SJCRH30 (cell line): ENCODE data around the gene CLPSL2. TPM values are rescaled to one million over a fixed set of nuclear protein-coding genes. Genes with fewer than 3 reads are reported as not detected.
A peak's percentile ranks its signal among the peaks of the same experiment; 100 is the strongest.

ENCODE experiments used
- DNase-seq, 2 experiments: peaks; one replicate each; pipeline ENCODE4 v3.0.0-alpha.2; 2015 to 2020
- H3K27ac ChIP-seq: fragments of 250-450 bp; sonication (Bioruptor Pico); 2 replicates; pipeline ENCODE4 v1.5.1; 2020; ENCODE audit warnings: mild to moderate bottlenecking, moderate library complexity
- H3K27me3 ChIP-seq: fragments of 250-450 bp; sonication (Bioruptor Pico); 2 replicates; pipeline ENCODE4 v1.5.1; 2020; ENCODE audit warnings: mild to moderate bottlenecking, moderate library complexity
- H3K36me3 ChIP-seq: fragments of 250-450 bp; sonication (Bioruptor Pico); 2 replicates; pipeline ENCODE4 v1.5.1; 2020; ENCODE audit warnings: mild to moderate bottlenecking, moderate library complexity
- H3K4me1 ChIP-seq: fragments of 250-450 bp; sonication (Bioruptor Pico); 2 replicates; pipeline ENCODE4 v1.5.1; 2020; ENCODE audit warnings: mild to moderate bottlenecking, moderate library complexity
- H3K4me3 ChIP-seq: fragments of 250-450 bp; sonication (Bioruptor Pico); 2 replicates; pipeline ENCODE4 v1.5.1; 2020; ENCODE audit warnings: mild to moderate bottlenecking, moderate library complexity
- H3K9me3 ChIP-seq: fragments of 250-450 bp; sonication (Bioruptor Pico); replicated peaks from 2 replicates; pipeline ENCODE4 v1.5.1; 2020; ENCODE audit warnings: mild to moderate bottlenecking, moderate library complexity
- total RNA-seq: library from RNA; depleted of rRNA; stranded (reverse); fragments of >200 nt; shearing (Covaris generic); gene quantifications from 2 replicates; pipeline ENCODE4 v1.2.3, GENCODE V29; 2014

Gene CLPSL2
- total RNA-seq, 1 experiment from 2014 or later, result not detected

GRCh38 chr6:35736982-35737412 is 39.4 kb upstream of the CLPSL2 start, which contains the start of gene ARMC12:
Gene ARMC12 (plus strand): TSS chr6:35737032. CDS start chr6:35737109, 77 bp downstream.
- H3K9me3 ChIP-seq, result no peaks in the 10 kb centered on the region
- peaks cover 9% of the 10 kb centered on the region for H3K4me1 ChIP-seq
- DNase-seq, result no peak
- no peak within 1 kb of the TSS for H3K27ac ChIP-seq
- peaks cover 3% of the 10 kb centered on the region; the same call in 1 of the 2 replicates for H3K27me3 ChIP-seq
- H3K36me3 ChIP-seq, result no peaks in the 10 kb centered on the region
- no peak within 1 kb of the TSS for H3K4me3 ChIP-seq

DNA sequence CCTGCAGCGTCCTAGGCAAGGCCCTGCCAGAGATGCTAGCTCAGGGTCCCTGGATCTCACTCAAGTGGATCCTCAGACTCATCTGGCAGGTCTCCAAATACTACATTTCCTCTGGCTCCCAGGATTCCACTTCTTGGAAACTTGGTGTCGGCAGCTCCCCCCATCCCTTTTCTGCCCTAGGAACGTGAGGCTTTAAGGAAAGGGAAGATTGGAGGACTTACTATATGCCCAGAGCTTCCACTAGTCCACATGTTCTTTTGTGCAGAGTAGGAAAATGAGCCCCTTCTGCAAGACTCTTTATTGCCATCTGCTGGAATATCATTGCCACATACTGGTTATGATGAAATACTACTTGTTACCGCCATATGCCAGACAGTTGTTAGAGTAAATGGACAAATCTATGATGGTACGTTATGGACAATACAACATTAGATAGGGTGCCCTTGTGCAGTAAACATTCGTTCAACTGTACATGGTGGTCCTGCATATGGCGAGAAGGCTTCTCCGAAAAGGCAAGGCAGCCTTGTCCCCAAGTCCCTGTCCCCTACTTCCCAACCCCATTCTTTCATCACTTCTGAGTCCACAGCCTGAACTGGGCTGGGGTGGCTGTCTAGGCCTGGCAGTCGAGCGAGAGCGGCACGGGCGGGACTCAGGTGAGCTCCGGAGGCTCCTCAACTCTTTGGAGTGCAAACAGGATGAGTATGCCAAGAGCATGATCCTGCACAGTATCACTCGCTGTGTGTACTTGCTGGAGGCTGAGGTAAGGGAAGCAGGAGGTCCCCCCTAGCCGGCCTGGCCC is 38.8 kb upstream of the CLPSL2 start:
- Histone ChIP-seq H3K36me3 (no peaks in the 10 kb centered on the region), H3K27ac (no peak overlapping the region), H3K9me3 (no peaks in the 10 kb centered on the region), H3K4me1 (peaks cover 5% of the 10 kb centered on the region), H3K4me3 (no peak overlapping the region), H3K27me3 (peaks cover 3% of the 10 kb centered on the region; the same call in 1 of the 2 replicates)
- peak in 1 of 2 experiments; percentile 62 for DNase-seq

GRCh38 chr6:35739645-35740524 is 36.5 kb upstream of the CLPSL2 start:
- Histone ChIP-seq H3K9me3 (no peaks in the 10 kb centered on the region), H3K27me3 (peaks cover 3% of the 10 kb centered on the region; the same call in 1 of the 2 replicates), H3K36me3 (no peaks in the 10 kb centered on the region), H3K27ac (no peak overlapping the region), H3K4me3 (no peak overlapping the region), H3K4me1 (no peaks in the 10 kb centered on the region)
- no peak for DNase-seq

DNA sequence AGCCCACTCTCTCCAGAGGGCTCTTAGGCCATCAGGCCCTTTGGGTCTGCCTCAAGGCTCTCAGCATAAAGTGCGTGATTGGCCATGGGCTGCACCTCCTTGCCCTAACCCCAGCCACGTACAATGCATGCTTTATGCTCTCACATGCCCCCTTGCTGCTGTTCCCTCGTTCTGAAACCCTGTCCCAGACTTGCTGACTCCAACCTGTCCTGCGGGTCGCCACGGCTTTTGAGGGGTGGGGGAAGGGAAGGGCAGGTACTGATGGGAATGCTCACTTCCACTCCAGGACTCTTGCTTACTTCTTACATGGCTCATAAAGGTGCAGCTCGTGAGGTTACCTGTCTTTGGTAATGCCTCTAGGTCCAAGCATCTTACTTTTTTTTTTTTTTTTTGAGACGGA is 33.6 kb upstream of the CLPSL2 start:
- no peak for DNase-seq
- no peak overlapping the region for H3K4me3 ChIP-seq
- H3K27me3 ChIP-seq, result peaks cover 3% of the 10 kb centered on the region; the same call in 1 of the 2 replicates
- no peaks in the 10 kb centered on the region for H3K9me3 ChIP-seq
- H3K4me1 ChIP-seq, result no peaks in the 10 kb centered on the region
- H3K27ac ChIP-seq, result no peak overlapping the region
- H3K36me3 ChIP-seq, result no peaks in the 10 kb centered on the region

- Histone ChIP-seq H3K36me3 (no peaks in the 10 kb centered on the region), H3K9me3 (no peaks in the 10 kb centered on the region), H3K27me3 (no peaks in the 10 kb centered on the region), H3K4me3 (no peak overlapping the region), H3K4me1 (no peaks in the 10 kb centered on the region), H3K27ac (no peak overlapping the region)
- no peak for DNase-seq
Measured at GRCh38 chr6:35745509-35745908, 30.9 kb upstream of the CLPSL2 start.

GRCh38 chr6:35746516-35746915 is 29.9 kb upstream of the CLPSL2 start:
- H3K9me3 ChIP-seq, result no peaks in the 10 kb centered on the region
- DNase-seq, result no peak
- no peak overlapping the region for H3K4me3 ChIP-seq
- H3K27me3 ChIP-seq, result no peaks in the 10 kb centered on the region
- H3K4me1 ChIP-seq, result no peaks in the 10 kb centered on the region
- H3K27ac ChIP-seq, result no peak overlapping the region
- no peaks in the 10 kb centered on the region for H3K36me3 ChIP-seq

DNA sequence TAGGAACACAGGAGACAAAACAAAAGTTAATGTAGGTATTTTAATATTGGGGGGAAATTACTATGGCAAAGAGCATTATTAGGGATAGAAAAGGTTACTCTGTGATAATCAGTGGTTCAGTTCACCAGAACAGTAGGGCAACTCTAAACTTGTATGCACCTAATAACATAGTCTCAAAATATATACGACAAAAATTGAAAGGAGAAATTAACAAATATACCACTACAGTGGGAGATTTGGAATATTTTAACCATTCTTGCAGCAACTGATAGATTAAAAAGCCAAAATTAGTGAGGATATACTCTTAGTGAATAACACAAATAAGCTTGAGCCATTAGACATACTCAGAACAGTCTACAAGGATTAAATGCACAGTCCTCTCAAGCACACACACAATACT is 28.5 kb upstream of the CLPSL2 start:
- H3K9me3 ChIP-seq, result no peaks in the 10 kb centered on the region
- DNase-seq, result no peak
- H3K36me3 ChIP-seq, result no peaks in the 10 kb centered on the region
- no peaks in the 10 kb centered on the region for H3K4me1 ChIP-seq
- no peak overlapping the region for H3K4me3 ChIP-seq
- no peaks in the 10 kb centered on the region for H3K27me3 ChIP-seq
- no peak overlapping the region for H3K27ac ChIP-seq

DNA sequence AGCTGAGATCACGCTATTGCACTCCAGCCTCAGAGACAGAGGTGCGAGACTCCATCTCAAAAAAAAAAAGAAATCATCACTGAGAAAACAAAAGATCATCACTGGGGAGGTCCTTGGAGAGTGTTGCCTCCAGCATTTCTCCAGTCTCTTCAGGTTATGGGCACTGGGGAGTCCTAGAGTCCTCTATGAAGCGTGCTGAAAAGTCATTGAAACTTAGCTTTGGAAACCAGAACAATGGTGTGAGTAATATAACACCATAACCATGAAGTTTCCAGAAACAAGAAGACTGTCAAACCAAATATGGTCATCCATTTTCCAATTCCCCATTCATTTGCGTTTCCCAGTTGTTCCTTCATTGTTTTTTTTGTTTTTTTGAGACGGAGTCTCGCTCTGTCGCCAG is 25.8 kb upstream of the CLPSL2 start:
- Histone ChIP-seq H3K27ac (no peak overlapping the region), H3K27me3 (no peaks in the 10 kb centered on the region), H3K36me3 (no peaks in the 10 kb centered on the region), H3K9me3 (no peaks in the 10 kb centered on the region), H3K4me3 (no peak overlapping the region), H3K4me1 (no peaks in the 10 kb centered on the region)
- DNase-seq, result no peak

DNA sequence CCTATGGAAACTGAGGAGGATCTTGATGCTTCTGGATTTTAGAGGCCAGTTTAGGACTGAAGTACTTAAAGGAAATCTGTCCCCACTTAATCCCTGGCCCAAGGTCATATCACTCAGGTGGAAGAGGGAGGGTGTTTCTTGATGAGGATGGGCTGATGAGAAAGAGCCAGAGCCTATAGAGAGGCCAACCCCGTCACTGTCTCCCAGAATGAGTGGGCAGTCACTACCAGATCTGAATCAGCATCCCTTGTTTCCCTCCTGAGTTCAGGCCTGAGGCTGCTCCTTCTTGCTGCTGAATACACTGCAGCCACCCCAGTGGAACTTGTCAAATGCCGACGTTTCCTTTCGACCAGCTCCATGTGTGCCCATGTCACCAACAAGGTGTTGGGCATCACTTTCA is 24.8 kb upstream of the CLPSL2 start:
- Histone ChIP-seq H3K9me3 (no peaks in the 10 kb centered on the region), H3K36me3 (no peaks in the 10 kb centered on the region), H3K4me3 (no peak overlapping the region), H3K4me1 (no peaks in the 10 kb centered on the region), H3K27me3 (no peaks in the 10 kb centered on the region), H3K27ac (no peak overlapping the region)
- no peak for DNase-seq

DNA sequence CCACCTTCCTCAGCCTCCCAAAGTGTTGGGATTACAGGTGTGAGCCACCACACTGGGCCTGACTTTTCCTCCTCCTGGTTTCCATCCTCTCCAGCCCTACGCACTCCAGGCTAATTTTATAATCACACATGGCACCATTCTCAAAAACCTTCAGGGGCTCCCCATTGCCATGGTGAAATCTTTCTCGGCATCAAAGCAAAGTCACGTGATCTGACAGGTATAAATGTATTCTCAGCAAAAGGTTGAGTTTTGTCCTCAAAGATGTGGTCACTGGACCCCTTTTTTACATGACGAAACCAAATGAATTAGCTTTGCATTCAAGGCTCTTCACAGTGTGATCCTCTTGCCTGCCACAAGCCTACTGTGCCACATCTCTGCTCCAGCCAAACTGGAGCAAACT is 24.1 kb upstream of the CLPSL2 start:
- Histone ChIP-seq H3K4me3 (no peak overlapping the region), H3K36me3 (no peaks in the 10 kb centered on the region), H3K27ac (no peak overlapping the region), H3K4me1 (no peaks in the 10 kb centered on the region), H3K27me3 (no peaks in the 10 kb centered on the region), H3K9me3 (no peaks in the 10 kb centered on the region)
- DNase-seq, result no peak

DNA sequence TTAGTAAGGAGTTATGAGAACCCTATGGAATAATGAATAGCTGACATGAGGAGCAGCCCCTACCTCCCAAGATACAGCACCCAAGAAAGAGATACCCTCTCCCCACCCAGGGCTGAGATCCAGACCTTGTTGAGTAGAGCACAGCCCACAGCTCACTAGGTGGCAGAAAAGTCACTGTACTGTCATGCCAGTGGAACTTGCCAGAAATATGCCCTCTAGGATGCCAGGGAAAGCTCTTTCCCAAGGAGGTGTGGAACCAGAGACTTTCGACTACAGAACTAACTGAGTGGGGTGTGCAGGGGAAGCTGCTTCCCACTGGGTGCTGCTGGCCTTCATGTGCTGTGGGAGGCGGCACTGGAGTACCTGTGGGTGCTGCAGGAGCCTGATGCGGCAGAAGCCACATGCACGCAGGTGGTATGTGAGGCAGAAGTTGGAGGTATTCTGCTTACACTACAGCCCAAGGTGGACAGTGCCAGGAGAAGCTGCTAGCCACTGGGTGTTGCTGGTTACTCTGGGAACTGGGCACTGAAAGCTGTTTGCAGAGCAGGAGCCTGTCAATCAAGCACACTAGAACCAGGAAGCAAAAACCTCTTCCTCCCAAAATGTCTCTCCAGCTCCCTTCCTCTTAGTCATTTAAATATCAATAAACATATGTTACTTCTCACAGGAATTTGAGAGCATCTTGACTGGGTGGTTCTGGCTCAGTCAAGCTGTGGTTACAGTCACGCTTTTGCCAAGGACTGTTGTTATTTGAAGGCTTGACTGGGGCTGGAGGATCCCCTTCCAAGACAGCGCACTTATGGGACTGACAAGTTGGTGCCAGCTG is 21.7 kb upstream of the CLPSL2 start:
- Histone ChIP-seq H3K27me3 (no peaks in the 10 kb centered on the region), H3K9me3 (no peaks in the 10 kb centered on the region), H3K27ac (no peak overlapping the region), H3K4me1 (no peaks in the 10 kb centered on the region), H3K36me3 (no peaks in the 10 kb centered on the region), H3K4me3 (no peak overlapping the region)
- no peak for DNase-seq

GRCh38 chr6:35755278-35755924 is 21.0 kb upstream of the CLPSL2 start:
- H3K27ac ChIP-seq, result no peak overlapping the region
- H3K4me1 ChIP-seq, result no peaks in the 10 kb centered on the region
- H3K36me3 ChIP-seq, result no peaks in the 10 kb centered on the region
- no peaks in the 10 kb centered on the region for H3K9me3 ChIP-seq
- no peaks in the 10 kb centered on the region for H3K27me3 ChIP-seq
- DNase-seq, result no peak
- H3K4me3 ChIP-seq, result no peak overlapping the region

- no peaks in the 10 kb centered on the region for H3K9me3 ChIP-seq
- H3K27ac ChIP-seq, result no peak overlapping the region
- H3K4me3 ChIP-seq, result no peak overlapping the region
- no peaks in the 10 kb centered on the region for H3K27me3 ChIP-seq
- no peaks in the 10 kb centered on the region for H3K36me3 ChIP-seq
- peak in 1 of 2 experiments; percentile 22 for DNase-seq
- no peaks in the 10 kb centered on the region for H3K4me1 ChIP-seq
Measured at GRCh38 chr6:35757456-35758123, 18.8 kb upstream of the CLPSL2 start.

DNA sequence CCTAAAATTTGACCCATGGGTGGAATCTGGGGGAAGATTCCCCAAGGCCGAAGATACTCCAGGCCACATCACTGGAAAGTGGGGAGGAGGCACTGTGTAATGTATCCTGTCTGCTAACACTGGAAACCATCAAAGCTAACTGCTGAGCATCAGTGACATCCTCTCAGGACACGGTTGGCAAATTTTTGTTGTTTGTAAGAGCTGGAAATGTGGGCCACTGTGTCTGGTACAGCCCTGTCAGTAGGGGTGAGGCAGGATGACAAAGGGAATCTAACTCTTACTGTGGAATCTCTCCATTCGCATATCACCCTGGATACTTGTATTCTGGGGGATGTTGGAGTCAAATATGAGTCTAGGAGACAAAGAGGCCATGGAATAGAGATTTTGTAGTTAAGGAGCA is 17.0 kb upstream of the CLPSL2 start:
- H3K27me3 ChIP-seq, result peaks cover 3% of the 10 kb centered on the region; the same call in 1 of the 2 replicates
- no peaks in the 10 kb centered on the region for H3K36me3 ChIP-seq
- DNase-seq, result no peak
- H3K27ac ChIP-seq, result no peak overlapping the region
- H3K9me3 ChIP-seq, result no peaks in the 10 kb centered on the region
- H3K4me1 ChIP-seq, result no peaks in the 10 kb centered on the region
- H3K4me3 ChIP-seq, result no peak overlapping the region
